A673 (cell line): Measurements from ENCODE around the gene FPR1.

Source experiments
- CTCF ChIP-seq: fragments of 300-800, 200-600 bp; sonication (generic); conservative IDR thresholded peaks from 2 replicates; pipeline ENCODE4 v1.5.1; 2017; ENCODE audit warnings: low read depth, mild to moderate bottlenecking, antibody characterized with exemption, low read length, moderate library complexity, mixed read lengths
- EZH2 ChIP-seq: fragments of 200-600 bp; sonication (generic); IDR thresholded peaks from 2 replicates; pipeline ENCODE4 v1.6.1; 2017; ENCODE audit warnings: borderline replicate concordance, low read depth, mild to moderate bottlenecking, mixed read lengths, antibody characterized with exemption, low read length; ENCODE audit not compliant: poor library complexity, severe bottlenecking

- TF ChIP-seq CTCF: no peak
- no peak for TF ChIP-seq EZH2
Observed at GRCh38 chr19:51754770-51755169, 3.1 kb upstream of the FPR1 start.
